Bone marrow (tissue), 2 donors: ENCODE measurements around the gene ARID1B.
A peak's percentile ranks its signal among the peaks of the same experiment; 100 is the strongest.

Experiments used
- DNase-seq, 2 donors: peaks; one replicate each; lab custom pipeline; 2025; lab: John Stamatoyannopoulos, UW

Gene ARID1B

GRCh38 chr6:156906451-156906850 lies 129.3 kb downstream of the ARID1B start:
- no peak for DNase-seq

- DNase-seq: no peak
Measured at GRCh38 chr6:156909212-156910010, 132.2 kb downstream of the ARID1B start.

- DNase-seq: no peak
Measured at GRCh38 chr6:156910011-156910334, 132.8 kb downstream of the ARID1B start.

GRCh38 chr6:156910938-156911337 lies 133.8 kb downstream of the ARID1B start:
- no peak for DNase-seq

- no peak for DNase-seq
Measured at GRCh38 chr6:156911581-156911980, 134.4 kb downstream of the ARID1B start.

GRCh38 chr6:156912431-156912830 lies 135.3 kb downstream of the ARID1B start:
- peak in 1 of 2 donors; percentile 51 for DNase-seq

- no peak for DNase-seq
Measured at GRCh38 chr6:156914181-156914580, 137.0 kb downstream of the ARID1B start.

- no peak for DNase-seq
Measured at GRCh38 chr6:156916130-156916801, 139.1 kb downstream of the ARID1B start.

GRCh38 chr6:156917213-156917612 lies 140.0 kb downstream of the ARID1B start:
- no peak for DNase-seq

- no peak for DNase-seq
Measured at GRCh38 chr6:156918647-156919046, 141.5 kb downstream of the ARID1B start.

- no peak for DNase-seq
Measured at GRCh38 chr6:156919370-156919769, 142.2 kb downstream of the ARID1B start.

GRCh38 chr6:156919814-156920369 lies 142.7 kb downstream of the ARID1B start:
- no peak for DNase-seq

GRCh38 chr6:156924246-156924645 lies 147.1 kb downstream of the ARID1B start:
- DNase-seq: no peak

- no peak for DNase-seq
Measured at GRCh38 chr6:156925026-156925425, 147.8 kb downstream of the ARID1B start.

GRCh38 chr6:156925718-156926607 lies 148.8 kb downstream of the ARID1B start:
- no peak for DNase-seq

- DNase-seq: no peak
Measured at GRCh38 chr6:156928126-156928525, 150.9 kb downstream of the ARID1B start.

- no peak for DNase-seq
Measured at GRCh38 chr6:156928972-156929371, 151.8 kb downstream of the ARID1B start.

- DNase-seq: no peak
Measured at GRCh38 chr6:156931283-156931682, 154.1 kb downstream of the ARID1B start.

GRCh38 chr6:156933201-156934068 lies 156.3 kb downstream of the ARID1B start:
- DNase-seq: no peak

- DNase-seq: no peak
Measured at GRCh38 chr6:156934069-156934460, 156.9 kb downstream of the ARID1B start.

GRCh38 chr6:156935000-156935399 lies 157.8 kb downstream of the ARID1B start:
- DNase-seq: no peak
